ENCODE data around the gene YRDC. TPM values are rescaled to one million over a fixed set of nuclear protein-coding genes. Genes with fewer than 3 reads are reported as not detected.

YRDC gene
- total RNA-seq, 1 donor = 8.9 TPM

DNA sequence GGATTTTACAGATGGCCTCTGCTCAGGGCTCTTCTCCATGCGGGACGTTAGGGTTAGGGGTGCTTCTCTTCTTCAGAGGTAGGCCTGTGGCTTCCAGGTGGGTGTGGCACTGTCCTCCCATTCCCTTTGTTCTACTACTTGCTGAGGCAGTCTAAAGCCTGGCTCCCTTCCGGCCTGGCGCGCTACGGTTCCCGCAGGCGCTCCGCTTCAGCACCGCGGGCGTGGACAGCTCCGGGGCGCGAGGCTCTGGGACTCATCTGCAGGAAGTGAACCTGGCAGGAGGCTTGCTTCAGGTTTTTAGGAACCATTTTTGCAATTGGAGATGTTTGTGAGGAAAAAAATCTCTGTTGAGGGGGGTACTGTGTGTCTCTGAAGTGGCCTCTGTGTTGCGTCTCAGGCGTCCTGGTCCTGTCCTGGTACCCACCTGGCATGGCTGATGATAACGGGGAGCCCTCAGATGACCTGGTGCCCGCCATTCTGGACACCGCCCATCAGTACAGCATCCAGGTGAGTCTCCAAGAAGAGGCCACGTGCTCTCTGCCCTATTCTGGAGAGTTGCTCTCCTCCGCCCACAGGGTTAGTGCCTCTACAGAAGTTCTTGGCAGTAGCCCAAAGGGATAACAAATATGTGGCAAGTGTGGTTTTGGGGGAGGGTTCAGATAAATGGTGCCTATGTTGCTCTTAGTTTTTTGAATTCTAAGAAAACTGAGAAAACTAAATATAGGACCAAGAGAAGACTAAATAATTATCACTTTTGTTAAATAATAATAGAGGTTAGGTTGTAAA is 12.5 kb downstream of the YRDC start:
- TF ChIP-seq, protein P1, sequence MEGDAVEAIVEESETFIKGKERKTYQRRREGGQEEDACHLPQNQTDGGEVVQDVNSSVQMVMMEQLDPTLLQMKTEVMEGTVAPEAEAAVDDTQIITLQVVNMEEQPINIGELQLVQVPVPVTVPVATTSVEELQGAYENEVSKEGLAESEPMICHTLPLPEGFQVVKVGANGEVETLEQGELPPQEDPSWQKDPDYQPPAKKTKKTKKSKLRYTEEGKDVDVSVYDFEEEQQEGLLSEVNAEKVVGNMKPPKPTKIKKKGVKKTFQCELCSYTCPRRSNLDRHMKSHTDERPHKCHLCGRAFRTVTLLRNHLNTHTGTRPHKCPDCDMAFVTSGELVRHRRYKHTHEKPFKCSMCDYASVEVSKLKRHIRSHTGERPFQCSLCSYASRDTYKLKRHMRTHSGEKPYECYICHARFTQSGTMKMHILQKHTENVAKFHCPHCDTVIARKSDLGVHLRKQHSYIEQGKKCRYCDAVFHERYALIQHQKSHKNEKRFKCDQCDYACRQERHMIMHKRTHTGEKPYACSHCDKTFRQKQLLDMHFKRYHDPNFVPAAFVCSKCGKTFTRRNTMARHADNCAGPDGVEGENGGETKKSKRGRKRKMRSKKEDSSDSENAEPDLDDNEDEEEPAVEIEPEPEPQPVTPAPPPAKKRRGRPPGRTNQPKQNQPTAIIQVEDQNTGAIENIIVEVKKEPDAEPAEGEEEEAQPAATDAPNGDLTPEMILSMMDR (IDR thresholded peaks at IDR 0.05; ENCODE audit: insufficient read depth, low read length) = no peak
- DNase-seq (ENCODE audit: low read depth) = peak; percentile 40
- H3K4me3 ChIP-seq (ENCODE audit: low read depth, low read length) = no peak overlapping the region

- no peak for DNase-seq (ENCODE audit: low read depth)
- peak overlapping the region; percentile 33 for H3K4me3 ChIP-seq (ENCODE audit: low read depth, low read length)
- TF ChIP-seq, protein P1 (IDR thresholded peaks at IDR 0.05; ENCODE audit: insufficient read depth, low read length) = no peak
Observed at GRCh38 chr1:37794372-37795339, 13.4 kb downstream of the YRDC start.

GRCh38 chr1:37793773-37794371 is 14.1 kb downstream of the YRDC start, which contains the start of gene MANEAL:
MANEAL (plus strand) TSS chr1:37793847; CDS start chr1:37794183, 336 bp downstream.
- peak; percentile 38 for DNase-seq (ENCODE audit: low read depth)
- H3K4me3 ChIP-seq (ENCODE audit: low read depth, low read length) = peak within 1 kb of the TSS; percentile 65
- TF ChIP-seq, protein P1 (IDR thresholded peaks at IDR 0.05; ENCODE audit: insufficient read depth, low read length) = no peak

DNA sequence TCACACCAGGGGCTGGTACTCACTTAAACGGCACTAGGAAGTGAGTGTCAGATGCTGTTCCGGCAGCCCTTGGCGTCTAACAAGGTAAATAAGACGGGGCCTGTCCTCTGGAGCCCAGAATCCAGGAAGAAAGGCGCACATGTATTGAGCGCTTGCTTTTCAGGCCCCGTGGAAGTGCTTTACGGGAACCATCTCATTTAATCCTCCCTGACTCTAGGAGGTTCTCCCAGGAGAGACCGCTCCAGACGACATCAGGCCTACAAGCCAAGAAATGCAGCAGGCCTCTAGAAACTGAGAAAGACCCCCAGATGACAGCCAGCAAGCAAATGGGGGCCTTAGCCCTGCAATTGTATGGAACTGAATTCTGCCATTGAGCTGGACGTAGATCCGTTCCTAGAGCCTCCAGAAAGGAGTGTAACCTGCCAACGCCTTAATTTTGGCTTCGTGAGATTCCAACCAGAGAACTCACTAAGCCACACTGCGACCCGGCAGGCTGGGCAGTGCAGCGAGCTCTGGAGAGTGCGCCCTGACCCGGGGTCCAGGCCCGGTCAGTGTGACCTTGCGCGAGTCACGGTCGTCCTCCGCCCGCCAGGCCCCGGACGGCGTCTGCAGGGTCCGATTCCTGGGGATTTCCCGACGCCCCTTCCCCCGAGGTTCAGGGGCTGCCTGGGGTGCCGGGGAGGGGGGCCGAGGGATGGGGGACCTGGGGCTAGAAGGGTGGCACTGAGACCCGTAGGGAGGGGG is 14.9 kb downstream of the YRDC start:
- TF ChIP-seq, protein P1 (IDR thresholded peaks at IDR 0.05; ENCODE audit: insufficient read depth, low read length) = no peak
- DNase-seq (ENCODE audit: low read depth) = no peak
- no peak overlapping the region for H3K4me3 ChIP-seq (ENCODE audit: low read depth, low read length)

GRCh38 chr1:37782491-37782890 is 25.5 kb downstream of the YRDC start:
- TF ChIP-seq, protein P1 (IDR thresholded peaks at IDR 0.05; ENCODE audit: insufficient read depth, low read length) = no peak
- DNase-seq (ENCODE audit: low read depth) = no peak
- H3K4me3 ChIP-seq (ENCODE audit: low read depth, low read length) = no peak overlapping the region

GRCh38 chr1:37778654-37779053 is 29.4 kb downstream of the YRDC start:
- no peak for DNase-seq (ENCODE audit: low read depth)
- no peak overlapping the region for H3K4me3 ChIP-seq (ENCODE audit: low read depth, low read length)
- TF ChIP-seq, protein P1 (IDR thresholded peaks at IDR 0.05; ENCODE audit: insufficient read depth, low read length) = no peak
